HepG2 (cell line): ENCODE data around the gene MATN1. TPM values are rescaled to one million over a fixed set of nuclear protein-coding genes. Genes with fewer than 3 reads are reported as not detected.

Source experiments
- ATAC-seq: fragments of 200-7000 bp; cut with Tn5 transposase; 3 replicates; pipeline ENCODE4 v1.9.1; 2020; ENCODE audit warnings: mild to moderate bottlenecking, moderate library complexity
- BruUV-seq: library from RNA; stranded (reverse); fragments of 400-500 nt; replicated peaks from 2 replicates; lab custom pipeline; 2021; lab: Mats Ljungman, UMichigan
- CTCF ChIA-PET: fragments of 300-600 bp; formaldehyde crosslinking; extraction: SDS; loops from one replicate; lab custom pipeline; 2021; ENCODE audit warnings: low total read pairs, inconsistent platforms, low intra/inter-chr PET ratio; lab: Yijun Ruan, JAX
- POLR2A ChIA-PET: fragments of 350-600 bp; sonication (Branson Sonifier 250); formaldehyde crosslinking; loops from one replicate; lab custom pipeline; 2020; ENCODE audit warnings: antibody characterized with exemption, inconsistent platforms; lab: Yijun Ruan, JAX
- DNase-seq: peaks from one replicate; pipeline ENCODE4 v3.0.0-alpha.2; 2015; ENCODE audit warnings: low spot score
- FAIRE-seq: peaks from 3 replicates; lab custom pipeline; 2011; peaks lifted over from hg19 to GRCh38; lab: Jason Lieb, UNC
- H2AFZ ChIP-seq: one replicate; pipeline ENCODE4 v1.6.1; 2011; ENCODE audit warnings: low read length, inconsistent platforms
- H3K27ac ChIP-seq: fragments of 300-600 bp; 3 replicates; pipeline ENCODE4 v1.8.0; 2011; ENCODE audit warnings: mixed run types, mild to moderate bottlenecking, mixed read lengths, low read length, inconsistent platforms; ENCODE audit not compliant: insufficient read depth; ENCODE audit errors: extremely low read length
- H3K27me3 ChIP-seq, 2 experiments: fragments of 200-600 bp in 1 of 2; 2 replicates in 1 of 2; 3 replicates in 1 of 2; pipeline versions ENCODE4 v1.6.0 to v1.8.0; 2011; ENCODE audit warnings: low read length in 2 of 2, mild to moderate bottlenecking in 2 of 2, moderate library complexity in 2 of 2, inconsistent platforms in 1 of 2; ENCODE audit not compliant: insufficient read depth in 2 of 2, control insufficient read depth in 1 of 2
- H3K36me3 ChIP-seq, 2 experiments: fragments of 200-600 bp in 1 of 2; replicated peaks in 1 of 2; 2 replicates in 1 of 2; 3 replicates in 1 of 2; pipeline versions ENCODE4 v1.5.1 to v1.8.0; 2011; ENCODE audit warnings: low read length in 2 of 2, inconsistent platforms in 1 of 2; ENCODE audit not compliant: insufficient read depth in 2 of 2, control insufficient read depth in 1 of 2
- H3K4me1 ChIP-seq: 2 replicates; pipeline ENCODE4 v1.5.1; 2012; ENCODE audit warnings: low read length, inconsistent platforms; ENCODE audit not compliant: insufficient read depth
- H3K4me2 ChIP-seq: 2 replicates; pipeline ENCODE4 v1.6.0; 2011; ENCODE audit warnings: low read depth, low read length, inconsistent platforms
- H3K4me3 ChIP-seq, 3 experiments: fragments of 200-600 bp in 1 of 3; sonication (generic), shearing (Covaris generic) in 1 of 3; replicated peaks in 1 of 3; 2 replicates each; pipeline ENCODE4 v1.5.1; 2011 to 2016; ENCODE audit warnings: low read length in 3 of 3, inconsistent platforms in 2 of 3, low read depth in 2 of 3, mild to moderate bottlenecking in 2 of 3, control low read depth in 1 of 3, mixed read lengths in 1 of 3; ENCODE audit not compliant: insufficient read depth in 1 of 3
- H3K79me2 ChIP-seq: one replicate; pipeline ENCODE4 v1.6.1; 2011; ENCODE audit warnings: low read length, inconsistent platforms; ENCODE audit not compliant: insufficient read depth
- H3K9ac ChIP-seq: 2 replicates; pipeline ENCODE4 v1.6.0; 2011; ENCODE audit warnings: mild to moderate bottlenecking, low read depth, low read length, inconsistent platforms; ENCODE audit not compliant: insufficient read depth
- H3K9me3 ChIP-seq: 2 replicates; pipeline ENCODE4 v1.5.1; 2012; ENCODE audit warnings: mild to moderate bottlenecking, low read length
- H4K20me1 ChIP-seq: 2 replicates; pipeline ENCODE4 v1.6.0; 2011; ENCODE audit warnings: inconsistent platforms, mild to moderate bottlenecking, low read length, moderate library complexity; ENCODE audit not compliant: insufficient read depth
- FOXJ3 ChIP-seq: sonication (generic); formaldehyde crosslinking; IDR thresholded peaks from 2 replicates; pipeline ENCODE4 v1.4.0; 2020; ENCODE audit warnings: missing genetic modification reagents, mild to moderate bottlenecking, borderline replicate concordance
- HNRNPH1 ChIP-seq: fragments of 200-400 bp; formaldehyde crosslinking; optimal IDR thresholded peaks from 2 replicates; pipeline ENCODE3; 2017; ENCODE audit warnings: mild to moderate bottlenecking, low read depth, low read length
- HNRNPUL1 ChIP-seq: fragments of 200-400 bp; formaldehyde crosslinking; IDR thresholded peaks from 2 replicates; pipeline ENCODE4 v1.6.1; 2017; ENCODE audit warnings: low read depth, mild to moderate bottlenecking, low read length, moderate library complexity
- POGZ ChIP-seq: sonication (generic); formaldehyde crosslinking; IDR thresholded peaks from 2 replicates; pipeline ENCODE4 v1.4.0; 2020; ENCODE audit warnings: mild to moderate bottlenecking, missing genetic modification reagents
- TBX2 ChIP-seq: sonication (generic); formaldehyde crosslinking; IDR thresholded peaks from 2 replicates; pipeline ENCODE4 v1.5.0; 2020; ENCODE audit warnings: missing genetic modification reagents, mild to moderate bottlenecking, borderline replicate concordance
- ZNF33B ChIP-seq: sonication (generic); formaldehyde crosslinking; IDR thresholded peaks from 2 replicates; pipeline ENCODE4 v1.5.1; 2020; ENCODE audit warnings: mild to moderate bottlenecking, missing genetic modification reagents
- ZNF749 ChIP-seq: sonication (generic); formaldehyde crosslinking; IDR thresholded peaks from 2 replicates; pipeline ENCODE4 v1.8.0; 2022; ENCODE audit warnings: mild to moderate bottlenecking, missing genetic modification reagents, moderate library complexity, borderline replicate concordance
- ZNF782 ChIP-seq: sonication (generic); formaldehyde crosslinking; IDR thresholded peaks from 2 replicates; pipeline ENCODE4 v1.4.0; 2020; ENCODE audit warnings: missing genetic modification reagents, mild to moderate bottlenecking, borderline replicate concordance
- WGBS: methylation state at CpG from one replicate; pipeline ENCODE4 v1.1.6; 2017; ENCODE audit warnings: low lambda C conversion rate; 5-methylcytosine and 5-hydroxymethylcytosine counted together
- in situ Hi-C: cut with HindIII; loops from 2 replicates; pipeline ENCODE4 v1.10.0; 2017; ENCODE audit warnings: low pct_unique_long_range_greater_than_20kb; ENCODE audit not compliant: extremely low pct_ligation_motif_present
- intact Hi-C: fragments of 100-400 bp; cut with micrococcal nuclease; formaldehyde crosslinking; loops from one replicate; pipeline ENCODE4 v1.10.0; 2022; ENCODE audit not compliant: unreplicated experiment
- polyA plus RNA-seq, 8 experiments: library from polyadenylated mRNA; depleted of rRNA in 3 of 8; stranded (reverse) in 7 of 8; unstranded in 1 of 8; fragments of >200 nt; fragmentation: Illumina TruSeq in 4 of 8; extraction: Trizol in 4 of 8; gene quantifications; 2 replicates each; pipeline versions ENCODE4 v1.2.1 to v1.2.3, GENCODE V29; 2011 to 2016; ENCODE audit warnings: low read depth in 4 of 8, missing spikeins in 1 of 8, mixed read lengths in 1 of 8; ENCODE audit not compliant: insufficient read depth in 1 of 8
- total RNA-seq, 5 experiments: library from RNA; depleted of rRNA; stranded (reverse); fragments of >200 nt; fragmentation: Illumina TruSeq; extraction: Trizol; gene quantifications; 2 replicates each; pipeline ENCODE4 v1.2.3, GENCODE V29; 2016; ENCODE audit warnings: low read depth in 1 of 5
- TF ChIP-seq, protein P1 (sequence below): sonication (generic); formaldehyde crosslinking; IDR thresholded peaks from 2 replicates; pipeline ENCODE4 v1.5.1; 2020; ENCODE audit warnings: mild to moderate bottlenecking, missing genetic modification reagents
- TF ChIP-seq, protein P2 (sequence below): fragments of 450-650 bp; IDR thresholded peaks from 2 replicates; pipeline ENCODE4 v1.6.1; 2017; ENCODE audit warnings: mild to moderate bottlenecking
- TF ChIP-seq, protein P3 (sequence below): sonication (generic); formaldehyde crosslinking; IDR thresholded peaks from 2 replicates; pipeline ENCODE4 v1.9.0; 2021; ENCODE audit warnings: missing genetic modification reagents, borderline replicate concordance
- TF ChIP-seq, protein P4 (sequence below): sonication (generic); formaldehyde crosslinking; IDR thresholded peaks from 2 replicates; pipeline ENCODE4 v1.8.1; 2023; ENCODE audit warnings: mild to moderate bottlenecking, moderate library complexity, missing genetic modification reagents

Gene MATN1
- total and polyA plus RNA-seq, 2 of the 13 experiments (the other 11 are each of a cell fraction or from before 2014, with no cell fraction given), result 0.04 to 0.05 TPM

DNA sequence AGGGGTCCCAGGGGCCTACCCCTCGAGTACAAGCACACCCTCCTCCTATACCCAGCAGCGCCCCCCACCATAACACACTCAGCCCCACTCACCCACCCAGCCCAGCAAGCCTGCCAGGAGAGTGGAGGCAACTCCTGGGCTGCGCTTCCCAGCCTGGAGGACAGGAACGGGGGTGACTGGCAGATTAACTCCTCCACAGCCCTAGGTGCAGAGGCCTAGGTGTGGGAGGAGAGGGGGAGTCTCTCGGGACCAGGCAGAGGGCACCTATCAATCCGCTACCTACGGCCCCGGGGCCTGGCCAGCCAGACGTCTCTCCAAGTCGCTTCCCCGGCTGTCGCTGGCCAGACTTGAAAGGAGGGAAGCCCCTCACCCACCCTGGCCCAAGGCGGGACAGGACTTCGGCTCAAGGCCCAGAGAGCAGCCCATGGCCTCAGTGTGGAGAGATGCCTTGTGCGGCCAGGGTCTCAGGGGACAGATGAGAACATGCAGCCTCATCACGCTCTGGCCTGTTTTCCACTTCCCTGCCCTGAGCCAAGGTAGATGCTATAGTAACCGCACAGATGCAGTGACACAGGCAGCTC, 24.9 kb downstream of the MATN1 start:
- Histone ChIP-seq H3K27me3 (peaks cover 1 to 10% of the 10 kb centered on the region in 2 experiments; a peak in 2 of 5 replicates), H3K4me3 (no peak overlapping the region), H2AFZ (no peak overlapping the region), H3K4me2 (no peak overlapping the region), H4K20me1 (no peaks in the 10 kb centered on the region), H3K79me2 (no peaks in the 10 kb centered on the region), H3K9ac (no peak overlapping the region), H3K9me3 (no peaks in the 10 kb centered on the region), H3K4me1 (no peaks in the 10 kb centered on the region), H3K27ac (no peak overlapping the region), H3K36me3 (no peaks in the 10 kb centered on the region)
- ATAC-seq (no peak), FAIRE-seq (no peak), DNase-seq (no peak)
- CTCF ChIA-PET, result no interaction called here
- intact Hi-C loops, result no loop called here
- WGBS, result 0% methylated on average over 1 of the region's 17 CpGs
- TF ChIP-seq ZNF33B (no peak), TBX2 (CRISPR knock-in tag) (no peak), HNRNPUL1 (no peak), ZNF749 (CRISPR knock-in tag) (no peak), HNRNPH1 (no peak), ZNF782 (CRISPR knock-in tag) (no peak), POGZ (CRISPR knock-in tag) (no peak), FOXJ3 (CRISPR knock-in tag) (no peak)
- TF ChIP-seq, protein P1, sequence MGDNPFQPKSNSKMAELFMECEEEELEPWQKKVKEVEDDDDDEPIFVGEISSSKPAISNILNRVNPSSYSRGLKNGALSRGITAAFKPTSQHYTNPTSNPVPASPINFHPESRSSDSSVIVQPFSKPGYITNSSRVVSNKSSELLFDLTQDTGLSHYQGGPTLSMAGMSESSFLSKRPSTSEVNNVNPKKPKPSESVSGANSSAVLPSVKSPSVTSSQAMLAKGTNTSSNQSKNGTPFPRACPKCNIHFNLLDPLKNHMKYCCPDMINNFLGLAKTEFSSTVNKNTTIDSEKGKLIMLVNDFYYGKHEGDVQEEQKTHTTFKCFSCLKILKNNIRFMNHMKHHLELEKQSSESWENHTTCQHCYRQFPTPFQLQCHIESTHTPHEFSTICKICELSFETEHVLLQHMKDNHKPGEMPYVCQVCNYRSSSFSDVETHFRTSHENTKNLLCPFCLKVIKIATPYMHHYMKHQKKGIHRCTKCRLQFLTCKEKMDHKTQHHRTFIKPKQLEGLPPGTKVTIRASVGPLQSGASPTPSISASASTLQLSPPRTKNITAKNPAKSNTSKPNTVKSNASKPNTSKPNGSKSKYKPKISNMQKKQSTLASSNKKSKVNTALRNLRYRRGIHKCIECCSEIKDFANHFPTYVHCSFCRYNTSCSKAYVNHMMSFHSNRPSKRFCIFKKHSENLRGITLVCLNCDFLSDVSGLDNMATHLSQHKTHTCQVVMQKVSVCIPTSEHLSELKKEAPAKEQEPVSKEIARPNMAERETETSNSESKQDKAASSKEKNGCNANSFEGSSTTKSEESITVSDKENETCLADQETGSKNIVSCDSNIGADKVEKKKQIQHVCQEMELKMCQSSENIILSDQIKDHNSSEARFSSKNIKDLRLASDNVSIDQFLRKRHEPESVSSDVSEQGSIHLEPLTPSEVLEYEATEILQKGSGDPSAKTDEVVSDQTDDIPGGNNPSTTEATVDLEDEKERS, result no peak
- TF ChIP-seq, protein P2, sequence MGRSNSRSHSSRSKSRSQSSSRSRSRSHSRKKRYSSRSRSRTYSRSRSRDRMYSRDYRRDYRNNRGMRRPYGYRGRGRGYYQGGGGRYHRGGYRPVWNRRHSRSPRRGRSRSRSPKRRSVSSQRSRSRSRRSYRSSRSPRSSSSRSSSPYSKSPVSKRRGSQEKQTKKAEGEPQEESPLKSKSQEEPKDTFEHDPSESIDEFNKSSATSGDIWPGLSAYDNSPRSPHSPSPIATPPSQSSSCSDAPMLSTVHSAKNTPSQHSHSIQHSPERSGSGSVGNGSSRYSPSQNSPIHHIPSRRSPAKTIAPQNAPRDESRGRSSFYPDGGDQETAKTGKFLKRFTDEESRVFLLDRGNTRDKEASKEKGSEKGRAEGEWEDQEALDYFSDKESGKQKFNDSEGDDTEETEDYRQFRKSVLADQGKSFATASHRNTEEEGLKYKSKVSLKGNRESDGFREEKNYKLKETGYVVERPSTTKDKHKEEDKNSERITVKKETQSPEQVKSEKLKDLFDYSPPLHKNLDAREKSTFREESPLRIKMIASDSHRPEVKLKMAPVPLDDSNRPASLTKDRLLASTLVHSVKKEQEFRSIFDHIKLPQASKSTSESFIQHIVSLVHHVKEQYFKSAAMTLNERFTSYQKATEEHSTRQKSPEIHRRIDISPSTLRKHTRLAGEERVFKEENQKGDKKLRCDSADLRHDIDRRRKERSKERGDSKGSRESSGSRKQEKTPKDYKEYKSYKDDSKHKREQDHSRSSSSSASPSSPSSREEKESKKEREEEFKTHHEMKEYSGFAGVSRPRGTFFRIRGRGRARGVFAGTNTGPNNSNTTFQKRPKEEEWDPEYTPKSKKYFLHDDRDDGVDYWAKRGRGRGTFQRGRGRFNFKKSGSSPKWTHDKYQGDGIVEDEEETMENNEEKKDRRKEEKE, result no peak
- TF ChIP-seq, protein P3, sequence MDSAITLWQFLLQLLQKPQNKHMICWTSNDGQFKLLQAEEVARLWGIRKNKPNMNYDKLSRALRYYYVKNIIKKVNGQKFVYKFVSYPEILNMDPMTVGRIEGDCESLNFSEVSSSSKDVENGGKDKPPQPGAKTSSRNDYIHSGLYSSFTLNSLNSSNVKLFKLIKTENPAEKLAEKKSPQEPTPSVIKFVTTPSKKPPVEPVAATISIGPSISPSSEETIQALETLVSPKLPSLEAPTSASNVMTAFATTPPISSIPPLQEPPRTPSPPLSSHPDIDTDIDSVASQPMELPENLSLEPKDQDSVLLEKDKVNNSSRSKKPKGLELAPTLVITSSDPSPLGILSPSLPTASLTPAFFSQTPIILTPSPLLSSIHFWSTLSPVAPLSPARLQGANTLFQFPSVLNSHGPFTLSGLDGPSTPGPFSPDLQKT, result no peak
- TF ChIP-seq, protein P4, sequence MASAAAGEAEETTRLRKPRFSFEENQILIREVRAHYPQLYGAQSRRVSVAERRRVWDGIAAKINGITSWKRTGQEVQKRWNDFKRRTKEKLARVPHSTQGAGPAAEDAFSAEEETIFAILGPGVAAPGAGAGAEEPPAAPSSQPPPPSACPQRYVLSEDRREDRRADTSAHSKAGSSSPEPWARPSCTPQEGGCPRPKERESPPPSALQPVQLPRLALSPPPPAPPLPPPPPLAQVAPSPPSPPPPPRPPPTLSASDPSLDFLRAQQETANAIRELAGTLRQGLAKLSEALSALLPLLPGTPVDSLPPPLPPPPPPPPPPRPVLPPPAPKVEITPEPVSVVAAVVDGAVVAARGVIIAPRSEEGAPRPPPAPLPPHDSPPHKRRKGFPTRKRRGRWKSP (CRISPR knock-in tag), result no peak
- in situ Hi-C loops, result loop anchor here (25.0 kb wide), 1 partner anchor 1361 kb away; no protein-coding TSS in a partner anchor
- BruUV-seq, result no TSS peak
- POLR2A ChIA-PET, result no interaction called here
